T-helper 1 cell treated with Interleukin-12 subunit alpha and Interleukin-12 subunit beta and Interleukin-4 antibody, amounts not matched to agents 30 ng/mL and 1 ng/mL, for 36 hours (primary cell): ENCODE measurements around the gene CUX1. TPM values are rescaled to one million over a fixed set of nuclear protein-coding genes. Genes with fewer than 3 reads are reported as not detected.

ENCODE experiments used
- intact Hi-C: fragments of 100-400 bp; cut with micrococcal nuclease; formaldehyde crosslinking; loops from one replicate; pipeline ENCODE4 v1.15.1; 2024
- total RNA-seq: library from RNA; stranded (reverse); gene quantifications from 2 replicates; pipeline ENCODE4 v1.2.3, GENCODE V29; 2022

Gene CUX1
- total RNA-seq, 1 donor from 2014 or later = 24.5 TPM

DNA sequence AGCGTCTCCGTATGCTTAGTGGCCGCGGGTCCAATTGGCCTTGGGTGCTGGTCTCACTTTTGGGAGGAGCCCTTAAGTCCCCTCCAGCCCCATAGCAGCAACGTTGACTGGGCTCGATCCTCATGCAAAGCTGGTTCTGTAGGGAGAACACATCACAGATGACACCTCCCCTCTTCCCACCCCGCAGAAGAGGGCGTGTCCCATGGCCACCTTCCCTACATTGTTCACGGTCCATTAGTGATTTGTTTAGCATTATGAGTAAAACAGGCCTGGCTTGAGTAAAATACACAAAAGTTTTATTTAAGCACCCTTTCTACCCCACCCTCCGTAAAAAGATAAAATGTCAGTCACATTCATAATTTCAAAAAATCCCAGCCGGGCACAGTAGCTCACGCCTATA is 380.2 kb downstream of the CUX1 start:
- intact Hi-C loops = no loop called here

DNA sequence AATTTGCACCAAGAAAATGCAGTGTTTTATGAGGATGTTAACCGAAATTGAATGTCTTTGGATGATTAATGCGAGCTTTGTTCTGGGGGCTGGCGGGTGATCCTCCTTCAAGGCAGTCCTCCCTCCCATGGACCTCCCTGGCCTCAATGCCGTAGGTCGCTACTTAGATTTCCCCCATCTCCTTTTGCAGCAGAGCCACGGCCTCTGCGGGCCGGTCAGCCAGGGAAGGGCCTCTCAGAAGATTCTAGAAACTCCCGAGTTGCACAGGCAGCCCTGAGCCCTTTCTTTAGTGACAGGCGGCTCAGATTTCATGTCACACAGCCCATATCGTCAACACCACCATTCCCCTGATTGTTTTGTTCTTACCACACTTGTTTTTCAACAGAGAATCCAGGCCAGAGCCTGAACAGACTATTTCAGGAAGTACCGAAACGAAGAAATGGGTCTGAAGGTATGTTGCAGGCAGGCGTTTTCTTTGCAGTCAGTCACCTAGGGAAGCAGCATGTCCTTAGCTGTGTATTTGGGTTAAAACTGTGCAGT is 381.1 kb downstream of the CUX1 start:
- intact Hi-C loops = no loop called here

- intact Hi-C loops = no loop called here
Measured at GRCh38 chr7:102201576-102201975, 384.1 kb downstream of the CUX1 start.

DNA sequence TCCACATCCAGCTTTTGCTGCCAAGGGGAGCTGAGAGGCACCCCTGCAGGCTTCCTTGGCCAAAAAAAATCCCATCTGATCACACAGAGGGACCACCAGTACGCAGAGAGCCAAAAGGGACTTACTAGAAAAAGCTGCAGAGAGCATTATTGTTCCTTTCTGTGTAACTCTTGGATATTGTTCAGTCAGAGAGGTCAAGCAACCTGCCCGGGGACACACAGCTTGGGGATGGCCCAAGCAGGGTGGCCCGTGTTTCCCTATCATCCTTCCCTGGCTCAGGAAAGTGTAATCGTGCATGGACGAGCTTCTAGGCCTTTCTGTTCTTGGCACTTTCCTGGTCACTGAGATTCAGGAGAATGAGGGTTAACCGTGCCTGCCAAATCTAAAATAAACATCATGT is 385.1 kb downstream of the CUX1 start:
- intact Hi-C loops = no loop called here

DNA sequence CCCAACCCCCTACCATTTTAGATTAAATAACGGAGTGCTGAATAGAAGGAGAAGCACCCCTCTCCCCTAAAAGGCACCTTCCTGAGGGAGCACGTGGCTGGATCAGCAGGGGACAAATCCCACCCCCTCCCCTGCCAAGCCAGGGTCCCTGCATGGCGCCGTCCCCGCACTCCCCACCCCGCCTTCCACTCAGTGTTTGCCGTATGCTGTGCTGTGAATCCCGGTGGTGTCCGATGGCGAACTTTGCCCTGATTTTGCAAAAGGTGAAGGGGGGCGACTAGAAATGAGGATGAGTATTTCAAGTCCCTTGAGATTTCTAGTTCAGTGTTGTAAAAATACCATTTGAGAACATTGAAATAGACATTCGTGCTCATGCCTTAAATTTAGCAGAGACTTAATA is 385.8 kb downstream of the CUX1 start:
- intact Hi-C loops = no loop called here

DNA sequence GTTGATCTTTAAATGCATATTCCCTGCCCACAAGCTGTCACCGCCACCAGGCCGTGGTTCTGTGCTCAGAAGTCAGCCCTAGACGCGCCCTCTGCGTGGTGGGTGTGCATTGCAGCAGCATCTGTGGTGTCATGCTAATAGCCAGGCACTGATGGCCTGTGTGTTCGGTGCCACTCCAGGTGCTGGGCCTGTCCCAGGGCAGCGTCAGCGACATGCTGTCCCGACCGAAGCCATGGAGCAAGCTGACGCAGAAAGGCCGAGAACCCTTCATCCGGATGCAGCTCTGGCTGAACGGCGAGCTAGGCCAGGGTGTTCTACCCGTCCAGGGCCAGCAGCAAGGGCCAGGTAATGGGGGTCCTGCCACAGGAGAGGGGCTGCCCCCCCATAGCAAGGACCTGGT is 386.8 kb downstream of the CUX1 start:
- intact Hi-C loops = no loop called here

DNA sequence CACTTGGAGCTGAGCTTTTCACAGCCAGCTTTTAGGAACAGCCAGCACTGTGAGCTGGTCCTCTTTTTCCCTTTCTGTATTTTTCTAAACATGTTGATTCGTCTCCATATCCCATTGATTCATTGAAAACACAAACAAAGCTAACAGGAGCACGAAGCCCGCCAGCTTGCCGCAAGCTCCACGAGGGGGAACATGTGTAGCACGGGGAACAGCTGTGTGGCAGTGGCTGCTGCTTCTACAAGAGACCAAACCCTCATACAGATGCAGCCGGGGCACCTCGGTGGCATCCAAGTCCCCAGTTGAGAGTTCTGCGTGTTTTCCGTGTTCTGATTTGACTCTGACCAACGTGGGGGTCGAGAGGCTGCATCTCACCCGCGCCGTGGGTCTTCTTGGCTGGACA is 388.5 kb downstream of the CUX1 start:
- intact Hi-C loops = no loop called here

- intact Hi-C loops = no loop called here
Measured at GRCh38 chr7:102208826-102209225, 391.4 kb downstream of the CUX1 start.

DNA sequence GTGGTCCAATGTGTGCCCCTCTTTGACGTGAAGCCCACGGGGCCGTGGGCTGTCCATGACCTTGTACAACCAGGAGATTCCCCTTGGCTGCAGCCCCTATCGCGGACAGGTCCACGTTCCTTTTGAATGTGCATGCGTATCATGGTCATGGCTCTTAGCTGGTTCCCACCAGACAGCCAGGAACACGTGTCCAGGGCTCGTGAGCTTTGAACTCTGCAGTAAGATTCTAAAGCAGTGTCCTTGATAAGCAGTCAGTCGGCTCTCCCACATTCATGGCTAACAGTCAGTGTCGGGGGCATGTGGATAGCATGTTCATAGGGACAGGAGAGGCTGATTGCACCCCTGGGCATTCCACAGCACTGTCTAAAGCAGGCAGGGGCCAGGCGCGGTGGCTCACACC is 393.4 kb downstream of the CUX1 start:
- intact Hi-C loops = no loop called here

DNA sequence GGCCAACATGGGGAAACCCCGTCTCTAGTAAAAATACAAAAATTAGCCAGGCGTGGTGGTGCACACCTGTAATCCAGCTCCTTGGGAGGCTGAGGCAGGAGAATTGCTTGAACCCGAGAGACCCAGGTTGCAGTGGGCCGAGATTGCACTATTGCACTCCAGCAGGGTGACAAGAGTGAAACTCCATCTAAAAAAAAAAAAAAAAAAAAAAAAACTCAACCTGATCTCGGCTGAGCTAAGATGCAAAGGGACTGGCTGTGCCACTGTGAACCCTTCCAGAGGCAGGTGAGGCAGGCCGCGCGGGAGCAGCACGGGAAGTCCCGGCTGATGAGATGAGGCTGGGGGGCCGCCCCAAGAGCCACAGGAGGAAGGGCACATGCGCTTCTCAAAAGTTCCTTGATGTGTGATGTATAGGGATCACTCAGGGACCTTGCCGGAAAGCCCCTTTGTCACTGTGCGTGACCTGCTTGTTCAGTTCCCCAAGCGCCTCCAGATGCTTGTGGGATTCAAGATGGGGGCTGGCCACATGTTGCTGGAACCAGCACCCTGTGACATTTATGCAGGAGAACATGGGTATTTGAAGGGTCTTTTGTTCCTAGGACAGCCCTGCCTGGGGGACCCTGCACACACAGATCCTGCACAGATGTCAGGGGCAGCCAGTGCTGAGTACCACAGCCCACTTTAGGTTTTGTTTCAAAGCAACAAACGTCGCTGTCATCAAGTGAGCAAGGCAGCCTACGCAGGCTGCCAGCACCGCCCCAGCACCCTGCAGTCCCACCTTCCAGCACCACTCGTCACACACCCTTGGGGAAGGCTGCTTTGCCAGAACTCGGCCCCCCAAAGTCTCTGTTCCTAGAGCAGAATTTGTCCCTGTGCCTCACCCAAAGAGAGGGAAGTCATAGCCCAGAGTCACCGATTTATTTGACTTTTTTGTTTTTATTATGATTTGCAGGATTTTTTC is 394.4 kb downstream of the CUX1 start:
- intact Hi-C loops = no loop called here

GRCh38 chr7:102214477-102215072 is 397.1 kb downstream of the CUX1 start:
- intact Hi-C loops = no loop called here

DNA sequence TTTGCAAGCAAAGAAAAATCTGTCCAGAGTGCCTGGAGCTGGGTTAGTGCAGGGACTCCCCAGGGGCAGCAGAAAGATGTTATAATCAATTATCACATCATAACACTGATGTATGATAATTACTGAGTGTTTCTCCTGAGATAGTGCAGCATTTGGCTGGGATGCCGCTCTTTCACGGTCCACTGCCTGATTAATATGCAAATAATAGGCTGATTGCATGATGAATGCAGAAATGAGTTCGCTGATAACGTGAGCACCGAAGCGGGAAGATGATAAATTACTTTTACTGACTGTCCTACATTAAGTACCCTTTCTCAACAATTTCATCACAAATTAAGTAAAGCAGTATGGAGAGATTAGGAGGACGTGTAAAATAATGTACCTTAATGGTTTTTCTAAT is 397.8 kb downstream of the CUX1 start:
- intact Hi-C loops = no loop called here

DNA sequence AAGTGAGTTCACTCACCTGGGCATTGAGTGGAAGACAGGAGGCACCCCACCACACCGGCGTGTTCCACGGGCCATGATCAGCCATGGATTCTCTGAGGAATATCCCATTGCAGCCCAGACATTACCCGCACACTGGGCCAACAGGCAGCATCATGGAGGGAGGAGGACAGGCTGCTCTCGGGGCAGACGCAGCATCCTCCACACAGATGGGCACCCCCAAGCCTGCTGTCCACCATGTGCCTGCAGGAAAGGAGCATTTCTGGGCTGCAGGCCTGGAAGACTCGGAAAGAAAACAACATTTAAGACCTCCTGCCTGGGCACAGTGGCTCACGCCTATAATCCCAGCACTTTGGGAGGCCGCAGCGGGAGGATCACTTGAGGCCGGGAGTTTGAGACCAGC is 398.3 kb downstream of the CUX1 start:
- intact Hi-C loops = no loop called here

GRCh38 chr7:102216573-102217314 is 399.3 kb downstream of the CUX1 start:
- intact Hi-C loops = no loop called here

- intact Hi-C loops = no loop called here
Measured at GRCh38 chr7:102220229-102220850, 402.9 kb downstream of the CUX1 start.

DNA sequence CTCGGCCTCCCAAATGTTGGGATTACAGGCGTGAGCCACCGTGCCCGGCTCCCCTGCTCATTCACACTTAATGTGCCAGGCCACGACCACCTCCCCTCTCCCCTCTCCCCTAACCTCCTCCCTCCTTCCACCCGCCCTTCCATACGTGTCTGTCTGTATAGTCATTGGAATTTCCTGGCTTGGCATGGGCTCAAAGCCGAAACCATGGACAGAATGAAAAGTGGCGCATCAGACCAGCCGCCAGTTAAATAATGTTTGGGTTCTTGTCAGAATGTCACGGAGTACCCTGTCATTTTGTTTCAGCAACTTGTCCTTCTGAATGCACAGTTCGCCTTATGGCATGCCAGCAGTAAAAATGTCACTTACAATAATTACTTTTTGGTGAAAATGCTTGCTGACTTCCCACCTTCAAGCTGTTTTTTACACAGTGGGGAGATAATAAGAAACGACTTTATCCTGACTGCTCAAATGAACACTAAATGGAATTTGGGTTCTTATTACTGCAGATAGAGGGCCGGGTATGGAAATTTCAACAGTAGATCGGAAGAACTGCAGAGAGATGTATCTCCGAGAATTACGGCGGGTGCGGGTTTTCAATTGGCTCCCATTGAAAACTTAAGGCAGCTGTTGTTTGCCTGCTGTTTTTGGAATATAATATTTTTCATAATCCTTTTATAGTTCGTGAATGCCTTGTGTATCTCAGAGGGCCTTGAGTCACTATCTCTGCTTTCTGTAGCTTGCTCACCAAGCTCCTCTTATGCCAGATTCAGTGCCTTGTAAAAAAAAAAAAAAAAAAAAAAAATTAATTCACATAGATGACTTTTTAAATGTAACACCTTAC is 403.8 kb downstream of the CUX1 start:
- intact Hi-C loops = no loop called here

DNA sequence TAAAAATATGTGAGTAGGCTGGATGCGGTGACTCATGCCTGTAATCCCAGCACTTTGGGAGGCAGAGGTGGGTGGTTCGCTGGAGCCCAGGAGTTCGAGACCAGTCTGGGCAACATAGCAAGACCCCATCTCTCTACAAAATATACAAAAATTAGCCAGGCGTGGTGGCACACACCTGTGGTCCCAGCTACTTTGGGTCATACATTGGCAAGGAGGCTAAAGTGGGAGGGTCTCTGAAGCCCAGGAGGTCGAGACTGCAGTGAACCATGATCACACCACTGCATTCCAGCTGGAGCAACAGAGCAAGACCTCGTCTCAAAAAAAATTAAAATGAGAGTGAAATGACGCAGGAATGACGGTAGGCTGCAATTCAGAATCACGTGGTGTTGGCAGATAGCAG is 404.5 kb downstream of the CUX1 start:
- intact Hi-C loops = no loop called here

- intact Hi-C loops = no loop called here
Measured at GRCh38 chr7:102222445-102222844, 405.0 kb downstream of the CUX1 start.

DNA sequence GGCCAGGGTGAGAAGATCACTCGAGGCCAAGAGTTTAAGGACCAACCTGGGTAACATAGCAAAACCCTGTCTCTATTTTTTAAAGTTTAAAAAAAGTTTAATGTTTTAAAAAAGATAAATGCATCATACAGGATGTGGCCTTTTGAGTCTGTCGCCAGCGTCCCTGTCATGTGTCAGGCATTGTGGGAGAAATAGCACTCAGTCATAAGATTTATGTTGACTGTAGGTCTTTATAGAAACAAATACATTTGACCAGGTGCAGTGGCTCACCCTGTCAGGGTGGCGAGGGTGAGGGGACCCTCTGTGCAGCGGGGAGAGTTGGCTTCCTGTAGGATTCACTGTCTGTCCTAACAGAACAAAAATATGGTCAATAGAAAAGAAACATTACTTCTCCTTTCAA is 405.8 kb downstream of the CUX1 start:
- intact Hi-C loops = no loop called here

DNA sequence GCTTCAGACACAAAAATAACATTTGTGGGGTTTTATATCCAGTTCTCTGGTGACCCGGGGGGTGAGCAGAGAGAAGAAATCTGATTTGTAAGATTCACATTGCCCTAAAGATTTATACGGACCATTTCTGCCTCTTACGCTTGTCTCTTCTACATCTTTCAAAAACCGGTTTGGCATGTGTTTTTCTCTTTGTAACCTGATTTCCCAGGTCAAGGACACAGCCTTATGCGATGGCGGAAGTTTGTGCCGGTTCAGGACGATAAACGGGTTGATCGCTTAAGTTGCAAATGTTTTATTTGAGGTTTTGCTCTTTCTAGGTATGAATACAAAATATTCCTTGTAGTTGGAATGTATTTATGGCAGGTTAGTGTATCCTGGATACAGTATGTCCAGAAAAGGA is 407.6 kb downstream of the CUX1 start:
- intact Hi-C loops = no loop called here

- intact Hi-C loops = no loop called here
Measured at GRCh38 chr7:102227371-102227770, 409.9 kb downstream of the CUX1 start.
